Vagina (tissue), 2 donors: ENCODE results near the gene ARHGEF17.

Experiments
- POLR2A ChIP-seq, 2 donors: fragments of 450-650 bp; IDR thresholded peaks; one replicate each; pipeline ENCODE4 v1.6.1; 2017; ENCODE audit warnings: antibody characterized with exemption in 2 of 2, mild to moderate bottlenecking in 2 of 2, moderate library complexity in 2 of 2
- TF ChIP-seq, protein P1 (sequence below), 3 experiments: fragments of 450-650 bp in 2 of 3; fragments of 200-600 bp in 1 of 3; sonication (generic) in 1 of 3; IDR thresholded peaks; one replicate each; pipeline ENCODE4 v1.5.1; 2017 to 2019; ENCODE audit warnings: antibody characterized with exemption in 3 of 3, mild to moderate bottlenecking in 2 of 3, moderate library complexity in 2 of 3

- no peak for TF ChIP-seq POLR2A (IDR thresholded peaks at IDR 0.05)
- TF ChIP-seq, protein P1, sequence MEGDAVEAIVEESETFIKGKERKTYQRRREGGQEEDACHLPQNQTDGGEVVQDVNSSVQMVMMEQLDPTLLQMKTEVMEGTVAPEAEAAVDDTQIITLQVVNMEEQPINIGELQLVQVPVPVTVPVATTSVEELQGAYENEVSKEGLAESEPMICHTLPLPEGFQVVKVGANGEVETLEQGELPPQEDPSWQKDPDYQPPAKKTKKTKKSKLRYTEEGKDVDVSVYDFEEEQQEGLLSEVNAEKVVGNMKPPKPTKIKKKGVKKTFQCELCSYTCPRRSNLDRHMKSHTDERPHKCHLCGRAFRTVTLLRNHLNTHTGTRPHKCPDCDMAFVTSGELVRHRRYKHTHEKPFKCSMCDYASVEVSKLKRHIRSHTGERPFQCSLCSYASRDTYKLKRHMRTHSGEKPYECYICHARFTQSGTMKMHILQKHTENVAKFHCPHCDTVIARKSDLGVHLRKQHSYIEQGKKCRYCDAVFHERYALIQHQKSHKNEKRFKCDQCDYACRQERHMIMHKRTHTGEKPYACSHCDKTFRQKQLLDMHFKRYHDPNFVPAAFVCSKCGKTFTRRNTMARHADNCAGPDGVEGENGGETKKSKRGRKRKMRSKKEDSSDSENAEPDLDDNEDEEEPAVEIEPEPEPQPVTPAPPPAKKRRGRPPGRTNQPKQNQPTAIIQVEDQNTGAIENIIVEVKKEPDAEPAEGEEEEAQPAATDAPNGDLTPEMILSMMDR (IDR thresholded peaks at IDR 0.05): no peak
Observed at GRCh38 chr11:73268671-73269271, 39.3 kb upstream of the ARHGEF17 start.
